HK-2 (cell line): ENCODE data around the gene HOXA10.

Experiments
- DNase-seq: peaks from one replicate; pipeline ENCODE4 v3.0.0-alpha.2; 2018; ENCODE audit not compliant: unreplicated experiment

HOXA10 gene

GRCh38 chr7:27130540-27131389, 43.4 kb downstream of the HOXA10 start, which contains the start of gene HOXA4:
Gene HOXA4 (minus strand): TSS chr7:27130757. CDS start chr7:27130733, 24 bp downstream.
- DNase-seq = peak; percentile 97

GRCh38 chr7:27129729-27130539, 44.2 kb downstream of the HOXA10 start:
- peak; percentile 63 for DNase-seq

- no peak for DNase-seq
These were observed 45.1 kb downstream of the HOXA10 start for GRCh38 chr7:27128776-27129728.

GRCh38 chr7:27128034-27128433, 46.1 kb downstream of the HOXA10 start:
- DNase-seq = no peak

- DNase-seq = no peak
These were observed 47.4 kb downstream of the HOXA10 start for GRCh38 chr7:27126596-27127327.

- DNase-seq = no peak
These were observed 48.1 kb downstream of the HOXA10 start for GRCh38 chr7:27125986-27126394.

- no peak for DNase-seq
These were observed 49.0 kb downstream of the HOXA10 start for GRCh38 chr7:27124902-27125689.

GRCh38 chr7:27124096-27124901, 49.8 kb downstream of the HOXA10 start:
- peak; percentile 88 for DNase-seq

GRCh38 chr7:27123477-27124053, 50.6 kb downstream of the HOXA10 start:
- DNase-seq = peak; percentile 44

GRCh38 chr7:27123007-27123476, 51.1 kb downstream of the HOXA10 start:
- DNase-seq = no peak

GRCh38 chr7:27122077-27122910, 51.8 kb downstream of the HOXA10 start:
- DNase-seq = peak; percentile 76

GRCh38 chr7:27121684-27122076, 52.4 kb downstream of the HOXA10 start:
- DNase-seq = no peak
